Measurements from ENCODE around the gene SEZ6L2. TPM values are rescaled to one million over a fixed set of nuclear protein-coding genes. Genes with fewer than 3 reads are reported as not detected.
A peak's percentile ranks its signal among the peaks of the same experiment; 100 is the strongest.

The SEZ6L2 gene
- total and polyA plus RNA-seq, 8 donors: 12.6 to 38.8 (median 18.3) TPM

GRCh38 chr16:29862383-29862883 is 36.9 kb downstream of the SEZ6L2 start:
- H3K36me3 ChIP-seq: peaks cover 0 to 9% (median 0%) of the 10 kb centered on the region in 3 donors
- FAIRE-seq (no peak), ATAC-seq (peak; percentile 8 to 28 (median 18)), DNase-seq (peak in 1 of 6 donors; percentile 30)
- intact Hi-C loops (cut with DNase I): loop anchor here in 1 of 3 donors (10.0 kb wide), 1 partner anchor 142 kb away; no protein-coding TSS in a partner anchor
- no peaks in the 10 kb centered on the region for H3K9me3 ChIP-seq
- no peaks in the 10 kb centered on the region for H3K27me3 ChIP-seq
- H3K4me3 ChIP-seq: peak overlapping the region; percentile 76 to 100 (median 89)
- H3K27ac ChIP-seq: peak overlapping the region; percentile 85 to 96 (median 90)
- peaks cover 0 to 16% (median 11%) of the 10 kb centered on the region in 3 donors for H3K4me1 ChIP-seq
- TF ChIP-seq, protein P1, sequence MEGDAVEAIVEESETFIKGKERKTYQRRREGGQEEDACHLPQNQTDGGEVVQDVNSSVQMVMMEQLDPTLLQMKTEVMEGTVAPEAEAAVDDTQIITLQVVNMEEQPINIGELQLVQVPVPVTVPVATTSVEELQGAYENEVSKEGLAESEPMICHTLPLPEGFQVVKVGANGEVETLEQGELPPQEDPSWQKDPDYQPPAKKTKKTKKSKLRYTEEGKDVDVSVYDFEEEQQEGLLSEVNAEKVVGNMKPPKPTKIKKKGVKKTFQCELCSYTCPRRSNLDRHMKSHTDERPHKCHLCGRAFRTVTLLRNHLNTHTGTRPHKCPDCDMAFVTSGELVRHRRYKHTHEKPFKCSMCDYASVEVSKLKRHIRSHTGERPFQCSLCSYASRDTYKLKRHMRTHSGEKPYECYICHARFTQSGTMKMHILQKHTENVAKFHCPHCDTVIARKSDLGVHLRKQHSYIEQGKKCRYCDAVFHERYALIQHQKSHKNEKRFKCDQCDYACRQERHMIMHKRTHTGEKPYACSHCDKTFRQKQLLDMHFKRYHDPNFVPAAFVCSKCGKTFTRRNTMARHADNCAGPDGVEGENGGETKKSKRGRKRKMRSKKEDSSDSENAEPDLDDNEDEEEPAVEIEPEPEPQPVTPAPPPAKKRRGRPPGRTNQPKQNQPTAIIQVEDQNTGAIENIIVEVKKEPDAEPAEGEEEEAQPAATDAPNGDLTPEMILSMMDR (IDR thresholded peaks at IDR 0.05): no peak
- WGBS, 2 donors: 2% methylated on average over 27 of the region's 27 CpGs

- TF ChIP-seq, protein P1 (IDR thresholded peaks at IDR 0.05): no peak
- 88 to 92% methylated on average over 9 of the region's 9 CpGs for WGBS, 2 donors
- Histone ChIP-seq H3K9me3 (no peaks in the 10 kb centered on the region), H3K27me3 (no peaks in the 10 kb centered on the region), H3K4me1 (peaks cover 0 to 16% (median 11%) of the 10 kb centered on the region in 3 donors), H3K36me3 (peaks cover 0 to 9% (median 0%) of the 10 kb centered on the region in 3 donors), H3K4me3 (no peak overlapping the region), H3K27ac (no peak overlapping the region)
- no peak for DNase-seq
- intact Hi-C loops (cut with DNase I): loop anchor here in 1 of 3 donors (10.0 kb wide), 1 partner anchor 145 kb away; no protein-coding TSS in a partner anchor
- ATAC-seq: no peak
- no peak for FAIRE-seq
Observed at GRCh38 chr16:29860218-29860617, 39.1 kb downstream of the SEZ6L2 start.

GRCh38 chr16:29858974-29859373 is 40.4 kb downstream of the SEZ6L2 start:
- WGBS, 2 donors: 91 to 95% methylated on average over 18 to 19 of the region's 19 CpGs
- intact Hi-C loops (cut with DNase I): no loop called here
- H3K4me3 ChIP-seq: no peak overlapping the region
- no peaks in the 10 kb centered on the region for H3K27me3 ChIP-seq
- TF ChIP-seq, protein P1 (IDR thresholded peaks at IDR 0.05): no peak
- H3K36me3 ChIP-seq: peaks cover 0 to 9% (median 0%) of the 10 kb centered on the region in 3 donors
- FAIRE-seq (no peak), DNase-seq (no peak), ATAC-seq (no peak)
- H3K4me1 ChIP-seq: peaks cover 0 to 16% (median 11%) of the 10 kb centered on the region in 3 donors
- H3K9me3 ChIP-seq: no peaks in the 10 kb centered on the region
- H3K27ac ChIP-seq: no peak overlapping the region

DNA sequence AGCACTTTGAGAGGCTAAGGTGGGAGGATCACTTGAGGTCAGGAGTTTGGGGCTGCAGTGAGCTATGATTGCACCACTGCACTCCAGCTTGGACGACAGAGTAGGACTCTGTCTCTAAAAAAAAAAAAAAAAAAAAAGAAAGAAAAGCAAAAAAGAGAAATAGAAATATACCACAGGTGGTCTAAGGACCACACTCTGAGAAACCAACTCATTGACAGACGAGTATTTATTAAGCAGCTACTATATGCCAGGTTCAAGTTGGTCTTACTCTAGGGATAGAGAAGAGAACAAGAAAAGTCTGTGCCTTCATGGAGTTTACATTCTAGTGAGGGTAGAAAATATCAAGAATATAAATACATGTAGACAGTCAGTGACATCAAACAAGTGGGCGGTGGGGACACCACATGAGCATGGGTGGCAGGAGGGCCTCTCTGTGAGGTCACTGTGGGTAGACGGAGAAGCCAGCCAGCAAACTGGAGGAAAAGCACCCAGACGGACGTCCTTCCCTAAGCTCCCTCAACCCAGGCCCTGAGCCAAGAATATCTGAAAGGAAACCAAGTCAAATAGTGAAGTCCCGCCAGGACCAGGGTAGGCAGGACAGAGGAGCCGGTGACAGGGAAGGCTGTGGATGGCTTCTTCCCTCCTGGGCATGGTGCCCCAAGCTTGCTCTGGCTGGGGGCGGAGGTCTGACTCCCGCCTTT is 41.1 kb downstream of the SEZ6L2 start:
- Histone ChIP-seq H3K36me3 (peaks cover 0 to 9% (median 0%) of the 10 kb centered on the region in 3 donors), H3K4me1 (peaks cover 0 to 13% (median 11%) of the 10 kb centered on the region in 3 donors), H3K4me3 (no peak overlapping the region), H3K27me3 (no peaks in the 10 kb centered on the region), H3K9me3 (no peaks in the 10 kb centered on the region), H3K27ac (no peak overlapping the region)
- FAIRE-seq: no peak
- peak in 1 of 6 donors; percentile 58 for DNase-seq
- intact Hi-C loops (cut with DNase I): no loop called here
- no peak for ATAC-seq
- TF ChIP-seq, protein P1 (IDR thresholded peaks at IDR 0.05): no peak
- 50 to 53% methylated on average over 10 of the region's 10 CpGs for WGBS, 2 donors
